DND-41 (cell line): ENCODE results near the gene NLGN1.

Experiments
- CTCF ChIP-seq: IDR thresholded peaks from 2 replicates; pipeline ENCODE4 v1.5.1; 2012; ENCODE audit warnings: borderline replicate concordance, low read length, moderate library complexity, mild to moderate bottlenecking; ENCODE audit not compliant: poor library complexity, severe bottlenecking; ENCODE audit errors: extremely low read depth
- EZH2 ChIP-seq: IDR thresholded peaks from 3 replicates; pipeline ENCODE4 v1.6.1; 2012; ENCODE audit warnings: borderline replicate concordance, low read depth, mild to moderate bottlenecking, moderate library complexity, low read length, inconsistent platforms; ENCODE audit not compliant: severe bottlenecking

GRCh38 chr3:173954647-173955046 lies 557.1 kb downstream of the NLGN1 start:
- TF ChIP-seq CTCF: no peak
- no peak for TF ChIP-seq EZH2
